K562 (cell line): ENCODE data around the gene CSKMT. TPM values are rescaled to one million over a fixed set of nuclear protein-coding genes. Genes with fewer than 3 reads are reported as not detected.
A peak's percentile ranks its signal among the peaks of the same experiment; 100 is the strongest.

Source experiments
- ATAC-seq: fragments of 200-7000 bp; cut with Tn5 transposase; 3 replicates; pipeline ENCODE4 v1.9.1; 2020; ENCODE audit warnings: moderate library complexity
- BruUV-seq: library from RNA; stranded (reverse); fragments of 400-500 nt; replicated peaks from 2 replicates; lab custom pipeline; 2021; lab: Mats Ljungman, UMichigan
- CTCF ChIA-PET: fragments of 300-600 bp; formaldehyde crosslinking; extraction: SDS; loops from one replicate; lab custom pipeline; 2021; ENCODE audit warnings: low intra/inter-chr PET ratio; lab: Yijun Ruan, JAX
- POLR2A ChIA-PET: fragments of 300-600, 350-650 bp; sonication (Branson Sonifier 250); formaldehyde crosslinking; extraction: SDS; loops from one replicate; lab custom pipeline; 2021; ENCODE audit warnings: antibody characterized with exemption, inconsistent platforms; lab: Yijun Ruan, JAX
- DNase-seq, 4 experiments: peaks; one replicate each; pipeline versions ENCODE4 v3.0.0 to v3.0.0-alpha.2; 2011 to 2018; ENCODE audit warnings: low spot score in 3 of 4, mixed read lengths in 3 of 4; ENCODE audit errors: extremely low read depth in 1 of 4
- FAIRE-seq: peaks from 2 replicates; lab custom pipeline; 2011; peaks lifted over from hg19 to GRCh38; lab: Jason Lieb, UNC
- H2AFZ ChIP-seq: 2 replicates; pipeline ENCODE4 v1.6.0; 2011; ENCODE audit warnings: low read depth, low read length, control low read depth, inconsistent platforms
- H3K27ac ChIP-seq: fragments of 200-600 bp; 3 replicates; pipeline ENCODE4 v1.8.0; 2011; ENCODE audit warnings: low read depth, mild to moderate bottlenecking, control low read depth, inconsistent platforms, low read length, moderate library complexity, mixed read lengths; ENCODE audit errors: extremely low read depth
- H3K27me3 ChIP-seq, 2 experiments: fragments of 300-600 bp in 1 of 2; 2 replicates in 1 of 2; 3 replicates in 1 of 2; pipeline versions ENCODE4 v1.6.0 to v1.8.0; 2011; ENCODE audit warnings: inconsistent platforms in 2 of 2, low read length in 2 of 2, mild to moderate bottlenecking in 1 of 2, mixed read lengths in 1 of 2, moderate library complexity in 1 of 2; ENCODE audit not compliant: control insufficient read depth in 2 of 2, insufficient read depth in 2 of 2
- H3K36me3 ChIP-seq: fragments of 300-600 bp; 3 replicates; pipeline ENCODE4 v1.8.0; 2011; ENCODE audit warnings: mild to moderate bottlenecking, low read length, inconsistent platforms; ENCODE audit not compliant: control insufficient read depth, insufficient read depth
- H3K4me1 ChIP-seq, 2 experiments: fragments of 200-600 bp in 1 of 2; replicated peaks in 1 of 2; 2 replicates in 1 of 2; 3 replicates in 1 of 2; pipeline versions ENCODE4 v1.5.1 to v1.8.0; 2011; ENCODE audit warnings: inconsistent platforms in 2 of 2, low read length in 2 of 2, mild to moderate bottlenecking in 1 of 2, mixed read lengths in 1 of 2, moderate library complexity in 1 of 2; ENCODE audit not compliant: control insufficient read depth in 2 of 2, insufficient read depth in 2 of 2
- H3K4me2 ChIP-seq: 2 replicates; pipeline ENCODE4 v1.6.1; 2011; ENCODE audit warnings: low read length, control low read depth, inconsistent platforms, mixed read lengths; ENCODE audit not compliant: insufficient read depth
- H3K4me3 ChIP-seq: fragments of 200-600 bp; sonication (generic), shearing (Covaris generic); 2 replicates; pipeline ENCODE4 v1.5.1; 2016; ENCODE audit warnings: control low read depth, inconsistent platforms
- H3K79me2 ChIP-seq: fragments of 200-600 bp; 3 replicates; pipeline ENCODE4 v1.8.0; 2011; ENCODE audit warnings: low read length, inconsistent platforms; ENCODE audit not compliant: control insufficient read depth, insufficient read depth
- H3K9ac ChIP-seq, 2 experiments: 2 replicates each; pipeline versions ENCODE4 v1.6.0 to v1.6.1; 2011; ENCODE audit warnings: low read depth in 2 of 2, low read length in 2 of 2, control low read depth in 1 of 2, inconsistent platforms in 1 of 2, mild to moderate bottlenecking in 1 of 2, mixed read lengths in 1 of 2; ENCODE audit not compliant: insufficient read depth in 1 of 2
- H3K9me1 ChIP-seq: one replicate; pipeline ENCODE4 v1.6.0; 2011; ENCODE audit warnings: inconsistent platforms, mild to moderate bottlenecking, low read length, moderate library complexity; ENCODE audit not compliant: control insufficient read depth, insufficient read depth
- H3K9me3 ChIP-seq: replicated peaks from 2 replicates; pipeline ENCODE4 v1.5.1; 2011; ENCODE audit warnings: low read depth, low read length, inconsistent platforms; ENCODE audit not compliant: control insufficient read depth, insufficient read depth
- H4K20me1 ChIP-seq: replicated peaks from 2 replicates; pipeline ENCODE4 v1.6.1; 2011; ENCODE audit warnings: low read length, inconsistent platforms, mixed read lengths; ENCODE audit not compliant: control insufficient read depth, insufficient read depth
- EP400 ChIP-seq: fragments of 450-650 bp; IDR thresholded peaks from 2 replicates; pipeline ENCODE4 v1.6.1; 2017; ENCODE audit warnings: antibody characterized with exemption, mild to moderate bottlenecking, moderate library complexity
- JUND ChIP-seq, 2 experiments: IDR thresholded peaks; 2 replicates in 1 of 2; 3 replicates in 1 of 2; pipeline ENCODE4 v1.6.1; 2011; ENCODE audit warnings: borderline replicate concordance in 2 of 2, low read depth in 2 of 2, low read length in 2 of 2, improper control_type of control experiment in 1 of 2, missing biosample characterization in 1 of 2, missing genetic modification characterization in 1 of 2, missing genetic modification reagents in 1 of 2
- MECOM ChIP-seq: fragments of 250-450 bp; sonication (Bioruptor Pico); IDR thresholded peaks from 2 replicates; pipeline ENCODE4 v1.8.0; 2022; ENCODE audit warnings: inconsistent platforms
- RAD51 ChIP-seq: fragments of 450-650 bp; IDR thresholded peaks from 2 replicates; pipeline ENCODE4 v1.7.1; 2016; ENCODE audit warnings: low read depth, mild to moderate bottlenecking, borderline replicate concordance
- WGBS: fragments of 100-300 bp; shearing (Covaris generic); methylation state at CpG from one replicate; pipeline ENCODE4 v1.1.6; 2016; ENCODE audit warnings: low coverage, mixed read lengths; ENCODE audit not compliant: insufficient coverage; ENCODE audit errors: missing lambda C conversion rate; 5-methylcytosine and 5-hydroxymethylcytosine counted together
- in situ Hi-C: fragments of 300-500 bp; cut with MboI; formaldehyde crosslinking; loops from 4 replicates; pipeline ENCODE4 v1.15.0; 2018; ENCODE audit warnings: inconsistent platforms, mixed read lengths
- intact Hi-C: fragments of 100-400 bp; cut with micrococcal nuclease; formaldehyde crosslinking; loops from 2 replicates; pipeline ENCODE4 v1.14.2; 2022
- polyA plus RNA-seq, 8 experiments: library from polyadenylated mRNA; depleted of rRNA in 4 of 8; stranded (reverse) in 5 of 8; unstranded in 3 of 8; fragments of >200 nt; fragmentation: Nextera tagmentation in 2 of 8; fragmentation: Illumina TruSeq in 1 of 8; extraction: Ambion mirVana in 2 of 8; extraction: Trizol in 1 of 8; gene quantifications; 2 replicates each; pipeline versions ENCODE4 v1.2.1 to v1.2.3, GENCODE V29; 2011 to 2014; ENCODE audit warnings: inconsistent platforms in 1 of 8, missing spikeins in 1 of 8
- total RNA-seq, 7 experiments: library from RNA; depleted of rRNA in 6 of 7; stranded (reverse); fragments of >200 nt in 6 of 7; fragmentation: Illumina TruSeq in 2 of 7; extraction: Trizol in 2 of 7; gene quantifications; 2 replicates each; pipeline versions ENCODE4 v1.2.1 to v1.2.3, GENCODE V29; 2011 to 2021; ENCODE audit warnings: low replicate concordance in 1 of 7
- TF ChIP-seq, protein P1 (sequence below): fragments of 250-450 bp; sonication (Bioruptor Pico); IDR thresholded peaks from 2 replicates; pipeline ENCODE4 v1.8.0; 2022; ENCODE audit warnings: moderate library complexity, mild to moderate bottlenecking, inconsistent platforms
- TF ChIP-seq, protein P2 (sequence below): sonication (generic); formaldehyde crosslinking; IDR thresholded peaks from 2 replicates; pipeline ENCODE4 v1.8.0; 2023; ENCODE audit warnings: mild to moderate bottlenecking, missing genetic modification reagents
- TF ChIP-seq, protein P3 (sequence below): conservative IDR thresholded peaks from 2 replicates; pipeline ENCODE4 v1.6.1; 2011; ENCODE audit warnings: low read depth, mild to moderate bottlenecking, low read length; ENCODE audit not compliant: control insufficient read depth
- TF ChIP-seq, protein P4 (sequence below): fragments of 250-450 bp; sonication (Bioruptor Pico); IDR thresholded peaks from 2 replicates; pipeline ENCODE4 v1.4.0; 2020; ENCODE audit warnings: mild to moderate bottlenecking, moderate library complexity
- TF ChIP-seq, protein P5 (sequence below): sonication (generic); IDR thresholded peaks from 2 replicates; pipeline ENCODE4 v1.6.1; 2016

The CSKMT gene
- total and polyA plus RNA-seq, 9 of the 15 experiments (the other 6 are each of a cell fraction or from before 2014, with no cell fraction given), result 10.3 to 108 (median 27.2) TPM

DNA sequence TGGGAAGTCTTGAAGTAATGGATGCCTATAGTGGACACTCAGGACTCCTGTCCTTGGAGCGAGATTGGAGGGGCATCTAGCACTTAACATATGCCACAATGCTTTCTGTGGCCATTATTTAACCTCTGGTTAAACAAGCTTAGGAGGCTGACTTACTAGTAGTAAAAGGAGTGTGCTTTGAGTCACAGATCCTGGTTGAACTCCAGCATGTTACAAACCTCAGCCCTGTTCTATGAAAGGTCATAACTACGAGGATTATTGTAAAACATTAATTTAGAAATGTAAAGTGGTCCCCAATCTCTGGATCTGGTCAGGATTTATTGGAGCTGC, 8.0 kb downstream of the CSKMT start:
- Histone ChIP-seq H3K4me3 (peak overlapping the region; percentile 91), H4K20me1 (no peaks in the 10 kb centered on the region), H3K4me2 (peak overlapping the region; percentile 86), H3K36me3 (peaks cover 60% of the 10 kb centered on the region), H3K27ac (peak overlapping the region; percentile 94), H3K27me3 (no peaks in the 10 kb centered on the region), H2AFZ (no peak overlapping the region), H3K9ac (peak overlapping the region; percentile 94 to 100), H3K9me1 (no peaks in the 10 kb centered on the region), H3K79me2 (peaks cover 83% of the 10 kb centered on the region), H3K9me3 (no peaks in the 10 kb centered on the region), H3K4me1 (peaks cover 39 to 58% of the 10 kb centered on the region in 2 experiments; a peak in 4 of 5 replicates)
- CTCF ChIA-PET, result no interaction called here
- BruUV-seq, result no TSS peak
- intact Hi-C loops, result loop anchor here (5.0 kb wide), 1 partner anchor 71 kb away; the partner anchor contains the start of gene MTA2
- WGBS, result 33% methylated on average over 2 of the region's 2 CpGs
- in situ Hi-C loops, result no loop called here
- ATAC-seq, result no peak
- DNase-seq, result peak in 1 of 4 experiments; percentile 7
- FAIRE-seq, result no peak
- POLR2A ChIA-PET, result interaction anchor here (1.0 to 5.4 kb wide), 6 partner anchors 8 to 216 kb away, joined by 3 to 57 read pairs (median 4); partner anchors contain the start of genes C11orf98, CSKMT and TUT1
- TF ChIP-seq JUND (IDR thresholded peaks at IDR 0.05; ENCODE audit: borderline replicate concordance, low read depth, low read length) (no peak), JUND (tag; IDR thresholded peaks at IDR 0.05; ENCODE audit: borderline replicate concordance, low read depth, low read length) (no peak), MECOM (no peak), EP400 (no peak), RAD51 (0 out of 2 replicates have a peak, but pooled peaks have one; percentile 0)
- TF ChIP-seq, protein P1, sequence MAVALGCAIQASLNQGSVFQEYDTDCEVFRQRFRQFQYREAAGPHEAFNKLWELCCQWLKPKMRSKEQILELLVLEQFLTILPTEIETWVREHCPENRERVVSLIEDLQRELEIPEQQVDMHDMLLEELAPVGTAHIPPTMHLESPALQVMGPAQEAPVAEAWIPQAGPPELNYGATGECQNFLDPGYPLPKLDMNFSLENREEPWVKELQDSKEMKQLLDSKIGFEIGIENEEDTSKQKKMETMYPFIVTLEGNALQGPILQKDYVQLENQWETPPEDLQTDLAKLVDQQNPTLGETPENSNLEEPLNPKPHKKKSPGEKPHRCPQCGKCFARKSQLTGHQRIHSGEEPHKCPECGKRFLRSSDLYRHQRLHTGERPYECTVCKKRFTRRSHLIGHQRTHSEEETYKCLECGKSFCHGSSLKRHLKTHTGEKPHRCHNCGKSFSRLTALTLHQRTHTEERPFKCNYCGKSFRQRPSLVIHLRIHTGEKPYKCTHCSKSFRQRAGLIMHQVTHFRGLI (CRISPR knock-in tag), result no peak
- TF ChIP-seq, protein P2, sequence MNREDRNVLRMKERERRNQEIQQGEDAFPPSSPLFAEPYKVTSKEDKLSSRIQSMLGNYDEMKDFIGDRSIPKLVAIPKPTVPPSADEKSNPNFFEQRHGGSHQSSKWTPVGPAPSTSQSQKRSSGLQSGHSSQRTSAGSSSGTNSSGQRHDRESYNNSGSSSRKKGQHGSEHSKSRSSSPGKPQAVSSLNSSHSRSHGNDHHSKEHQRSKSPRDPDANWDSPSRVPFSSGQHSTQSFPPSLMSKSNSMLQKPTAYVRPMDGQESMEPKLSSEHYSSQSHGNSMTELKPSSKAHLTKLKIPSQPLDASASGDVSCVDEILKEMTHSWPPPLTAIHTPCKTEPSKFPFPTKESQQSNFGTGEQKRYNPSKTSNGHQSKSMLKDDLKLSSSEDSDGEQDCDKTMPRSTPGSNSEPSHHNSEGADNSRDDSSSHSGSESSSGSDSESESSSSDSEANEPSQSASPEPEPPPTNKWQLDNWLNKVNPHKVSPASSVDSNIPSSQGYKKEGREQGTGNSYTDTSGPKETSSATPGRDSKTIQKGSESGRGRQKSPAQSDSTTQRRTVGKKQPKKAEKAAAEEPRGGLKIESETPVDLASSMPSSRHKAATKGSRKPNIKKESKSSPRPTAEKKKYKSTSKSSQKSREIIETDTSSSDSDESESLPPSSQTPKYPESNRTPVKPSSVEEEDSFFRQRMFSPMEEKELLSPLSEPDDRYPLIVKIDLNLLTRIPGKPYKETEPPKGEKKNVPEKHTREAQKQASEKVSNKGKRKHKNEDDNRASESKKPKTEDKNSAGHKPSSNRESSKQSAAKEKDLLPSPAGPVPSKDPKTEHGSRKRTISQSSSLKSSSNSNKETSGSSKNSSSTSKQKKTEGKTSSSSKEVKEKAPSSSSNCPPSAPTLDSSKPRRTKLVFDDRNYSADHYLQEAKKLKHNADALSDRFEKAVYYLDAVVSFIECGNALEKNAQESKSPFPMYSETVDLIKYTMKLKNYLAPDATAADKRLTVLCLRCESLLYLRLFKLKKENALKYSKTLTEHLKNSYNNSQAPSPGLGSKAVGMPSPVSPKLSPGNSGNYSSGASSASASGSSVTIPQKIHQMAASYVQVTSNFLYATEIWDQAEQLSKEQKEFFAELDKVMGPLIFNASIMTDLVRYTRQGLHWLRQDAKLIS (CRISPR knock-in tag), result no peak
- TF ChIP-seq, protein P3, sequence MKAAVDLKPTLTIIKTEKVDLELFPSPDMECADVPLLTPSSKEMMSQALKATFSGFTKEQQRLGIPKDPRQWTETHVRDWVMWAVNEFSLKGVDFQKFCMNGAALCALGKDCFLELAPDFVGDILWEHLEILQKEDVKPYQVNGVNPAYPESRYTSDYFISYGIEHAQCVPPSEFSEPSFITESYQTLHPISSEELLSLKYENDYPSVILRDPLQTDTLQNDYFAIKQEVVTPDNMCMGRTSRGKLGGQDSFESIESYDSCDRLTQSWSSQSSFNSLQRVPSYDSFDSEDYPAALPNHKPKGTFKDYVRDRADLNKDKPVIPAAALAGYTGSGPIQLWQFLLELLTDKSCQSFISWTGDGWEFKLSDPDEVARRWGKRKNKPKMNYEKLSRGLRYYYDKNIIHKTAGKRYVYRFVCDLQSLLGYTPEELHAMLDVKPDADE, result no peak
- TF ChIP-seq, protein P4, sequence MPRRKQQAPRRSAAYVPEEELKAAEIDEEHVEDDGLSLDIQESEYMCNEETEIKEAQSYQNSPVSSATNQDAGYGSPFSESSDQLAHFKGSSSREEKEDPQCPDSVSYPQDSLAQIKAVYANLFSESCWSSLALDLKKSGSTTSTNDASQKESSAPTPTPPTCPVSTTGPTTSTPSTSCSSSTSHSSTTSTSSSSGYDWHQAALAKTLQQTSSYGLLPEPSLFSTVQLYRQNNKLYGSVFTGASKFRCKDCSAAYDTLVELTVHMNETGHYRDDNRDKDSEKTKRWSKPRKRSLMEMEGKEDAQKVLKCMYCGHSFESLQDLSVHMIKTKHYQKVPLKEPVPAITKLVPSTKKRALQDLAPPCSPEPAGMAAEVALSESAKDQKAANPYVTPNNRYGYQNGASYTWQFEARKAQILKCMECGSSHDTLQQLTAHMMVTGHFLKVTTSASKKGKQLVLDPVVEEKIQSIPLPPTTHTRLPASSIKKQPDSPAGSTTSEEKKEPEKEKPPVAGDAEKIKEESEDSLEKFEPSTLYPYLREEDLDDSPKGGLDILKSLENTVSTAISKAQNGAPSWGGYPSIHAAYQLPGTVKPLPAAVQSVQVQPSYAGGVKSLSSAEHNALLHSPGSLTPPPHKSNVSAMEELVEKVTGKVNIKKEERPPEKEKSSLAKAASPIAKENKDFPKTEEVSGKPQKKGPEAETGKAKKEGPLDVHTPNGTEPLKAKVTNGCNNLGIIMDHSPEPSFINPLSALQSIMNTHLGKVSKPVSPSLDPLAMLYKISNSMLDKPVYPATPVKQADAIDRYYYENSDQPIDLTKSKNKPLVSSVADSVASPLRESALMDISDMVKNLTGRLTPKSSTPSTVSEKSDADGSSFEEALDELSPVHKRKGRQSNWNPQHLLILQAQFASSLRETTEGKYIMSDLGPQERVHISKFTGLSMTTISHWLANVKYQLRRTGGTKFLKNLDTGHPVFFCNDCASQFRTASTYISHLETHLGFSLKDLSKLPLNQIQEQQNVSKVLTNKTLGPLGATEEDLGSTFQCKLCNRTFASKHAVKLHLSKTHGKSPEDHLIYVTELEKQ (CRISPR knock-in tag), result no peak
- TF ChIP-seq, protein P5, sequence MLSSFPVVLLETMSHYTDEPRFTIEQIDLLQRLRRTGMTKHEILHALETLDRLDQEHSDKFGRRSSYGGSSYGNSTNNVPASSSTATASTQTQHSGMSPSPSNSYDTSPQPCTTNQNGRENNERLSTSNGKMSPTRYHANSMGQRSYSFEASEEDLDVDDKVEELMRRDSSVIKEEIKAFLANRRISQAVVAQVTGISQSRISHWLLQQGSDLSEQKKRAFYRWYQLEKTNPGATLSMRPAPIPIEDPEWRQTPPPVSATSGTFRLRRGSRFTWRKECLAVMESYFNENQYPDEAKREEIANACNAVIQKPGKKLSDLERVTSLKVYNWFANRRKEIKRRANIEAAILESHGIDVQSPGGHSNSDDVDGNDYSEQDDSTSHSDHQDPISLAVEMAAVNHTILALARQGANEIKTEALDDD, result peak; percentile 85
